H9 (cell line): ENCODE measurements around the gene ARID4A. TPM values are rescaled to one million over a fixed set of nuclear protein-coding genes. Genes with fewer than 3 reads are reported as not detected.

Source experiments
- DNase-seq: peaks from one replicate; pipeline ENCODE4 v3.0.0-alpha.2; 2017
- H2AFZ ChIP-seq: one replicate; pipeline ENCODE4 v1.6.1; 2013; ENCODE audit warnings: mild to moderate bottlenecking, low read length, control low read depth, moderate library complexity
- H2AK5ac ChIP-seq: 2 replicates; pipeline ENCODE4 v1.6.1; 2013; ENCODE audit warnings: low read length, control low read depth, mixed read lengths; ENCODE audit not compliant: insufficient read length
- H2BK120ac ChIP-seq: one replicate; pipeline ENCODE4 v1.6.1; 2013; ENCODE audit warnings: low read depth, mild to moderate bottlenecking, low read length, control low read depth, inconsistent platforms; ENCODE audit not compliant: poor library complexity, severe bottlenecking
- H2BK12ac ChIP-seq: 2 replicates; pipeline ENCODE4 v1.6.1; 2013; ENCODE audit warnings: low read length, control low read depth, mixed read lengths, low read depth; ENCODE audit not compliant: insufficient read length
- H2BK15ac ChIP-seq: 2 replicates; pipeline ENCODE4 v1.6.1; 2013; ENCODE audit warnings: low read depth, low read length, control low read depth
- H2BK20ac ChIP-seq: one replicate; pipeline ENCODE4 v1.6.1; 2013; ENCODE audit warnings: low read depth, mild to moderate bottlenecking, low read length, control low read depth, inconsistent platforms; ENCODE audit not compliant: poor library complexity, severe bottlenecking
- H2BK5ac ChIP-seq: 2 replicates; pipeline ENCODE4 v1.6.1; 2013; ENCODE audit warnings: low read length, control low read depth, mixed read lengths; ENCODE audit not compliant: insufficient read length
- H3K14ac ChIP-seq: 2 replicates; pipeline ENCODE4 v1.6.1; 2013; ENCODE audit warnings: low read length, control low read depth; ENCODE audit not compliant: insufficient read depth
- H3K18ac ChIP-seq: 2 replicates; pipeline ENCODE4 v1.6.1; 2013; ENCODE audit warnings: low read depth, mild to moderate bottlenecking, mixed read lengths, low read length, control low read depth; ENCODE audit not compliant: insufficient read length
- H3K23ac ChIP-seq: 2 replicates; pipeline ENCODE4 v1.6.1; 2013; ENCODE audit warnings: low read length, control low read depth, mixed read lengths, low read depth; ENCODE audit not compliant: insufficient read length
- H3K23me2 ChIP-seq: 2 replicates; pipeline ENCODE4 v1.6.1; 2013; ENCODE audit warnings: low read depth, mild to moderate bottlenecking, mixed read lengths, low read length, control low read depth; ENCODE audit not compliant: insufficient read length, poor library complexity, severe bottlenecking
- H3K27ac ChIP-seq: 2 replicates; pipeline ENCODE4 v1.5.1; 2013; ENCODE audit warnings: low read length, control low read depth, mixed read lengths, low read depth; ENCODE audit not compliant: insufficient read length
- H3K27me3 ChIP-seq: 2 replicates; pipeline ENCODE4 v1.6.1; 2013; ENCODE audit warnings: low read length, control low read depth, inconsistent platforms; ENCODE audit not compliant: insufficient read depth
- H3K4ac ChIP-seq: 2 replicates; pipeline ENCODE4 v1.6.1; 2013; ENCODE audit warnings: low read depth, mild to moderate bottlenecking, control low read depth, inconsistent platforms, low read length, moderate library complexity
- H3K4me1 ChIP-seq: 2 replicates; pipeline ENCODE4 v1.6.1; 2013; ENCODE audit warnings: low read length, control low read depth, inconsistent platforms; ENCODE audit not compliant: insufficient read depth
- H3K4me2 ChIP-seq: 2 replicates; pipeline ENCODE4 v1.6.1; 2013; ENCODE audit warnings: low read length, control low read depth, mixed read lengths; ENCODE audit not compliant: insufficient read length, insufficient read depth
- H3K56ac ChIP-seq: 2 replicates; pipeline ENCODE4 v1.6.1; 2013; ENCODE audit warnings: low read depth, mild to moderate bottlenecking, mixed read lengths, low read length, control low read depth; ENCODE audit not compliant: insufficient read length
- H3K79me1 ChIP-seq: 2 replicates; pipeline ENCODE4 v1.6.1; 2013; ENCODE audit warnings: low read depth, mild to moderate bottlenecking, moderate library complexity, low read length, control low read depth, inconsistent platforms; ENCODE audit not compliant: insufficient read depth, poor library complexity, severe bottlenecking
- H3K79me2 ChIP-seq: 2 replicates; pipeline ENCODE4 v1.6.1; 2013; ENCODE audit warnings: low read length, control low read depth, inconsistent platforms; ENCODE audit not compliant: insufficient read depth
- H3K9ac ChIP-seq: 2 replicates; pipeline ENCODE4 v1.6.1; 2013; ENCODE audit warnings: low read length, control low read depth, mixed read lengths; ENCODE audit not compliant: insufficient read length; ENCODE audit errors: extremely low read depth
- H3K9me3 ChIP-seq: one replicate; pipeline ENCODE4 v1.6.1; 2013; ENCODE audit warnings: low read depth, low read length, inconsistent platforms; ENCODE audit not compliant: control insufficient read depth
- H3T11ph ChIP-seq: one replicate; pipeline ENCODE4 v1.6.1; 2013; ENCODE audit warnings: mild to moderate bottlenecking, low read length, control low read depth, inconsistent platforms
- H4K20me1 ChIP-seq: one replicate; pipeline ENCODE4 v1.6.1; 2013; ENCODE audit not compliant: control insufficient read depth, insufficient read length, insufficient read depth
- H4K5ac ChIP-seq: 2 replicates; pipeline ENCODE4 v1.6.1; 2013; ENCODE audit warnings: low read depth, mild to moderate bottlenecking, mixed read lengths, low read length, control low read depth; ENCODE audit not compliant: insufficient read length
- H4K8ac ChIP-seq: replicated peaks from 2 replicates; pipeline ENCODE4 v1.6.1; 2013; ENCODE audit warnings: low read length, control low read depth, mixed read lengths, low read depth; ENCODE audit not compliant: insufficient read length
- H4K91ac ChIP-seq: 2 replicates; pipeline ENCODE4 v1.6.1; 2013; ENCODE audit warnings: low read depth, mild to moderate bottlenecking, moderate library complexity, mixed read lengths, low read length, control low read depth; ENCODE audit not compliant: insufficient read length
- H3K27ac Mint-ChIP-seq, 3 experiments: 2 replicates in 2 of 3; 3 replicates in 1 of 3; pipeline ENCODE4 v1.8.0; 2020 to 2021; ENCODE audit warnings: mixed read lengths in 3 of 3, mild to moderate bottlenecking in 1 of 3, moderate library complexity in 1 of 3
- H3K27me3 Mint-ChIP-seq: 2 replicates; pipeline ENCODE4 v1.8.0; 2021; ENCODE audit warnings: low read depth, mild to moderate bottlenecking, moderate library complexity, mixed read lengths
- H3K36me3 Mint-ChIP-seq, 3 experiments: 2 replicates in 2 of 3; 3 replicates in 1 of 3; pipeline ENCODE4 v1.8.0; 2020 to 2021; ENCODE audit warnings: low read depth in 3 of 3, mixed read lengths in 3 of 3; ENCODE audit not compliant: insufficient read depth in 1 of 3
- H3K4me1 Mint-ChIP-seq, 2 experiments: 2 replicates each; pipeline ENCODE4 v1.8.0; 2020; ENCODE audit warnings: mixed read lengths in 2 of 2
- H3K4me3 Mint-ChIP-seq, 2 experiments: 2 replicates in 1 of 2; 3 replicates in 1 of 2; pipeline ENCODE4 v1.8.0; 2020 to 2021; ENCODE audit warnings: mild to moderate bottlenecking in 2 of 2, mixed read lengths in 2 of 2, moderate library complexity in 1 of 2
- H3K9me3 Mint-ChIP-seq, 2 experiments: 2 replicates in 1 of 2; 3 replicates in 1 of 2; pipeline ENCODE4 v1.8.0; 2020; ENCODE audit warnings: mild to moderate bottlenecking in 2 of 2, mixed read lengths in 2 of 2, moderate library complexity in 1 of 2
- WGBS: extraction: QIAGEN DNeasy Blood & Tissue Kit; methylation state at CpG from one replicate; pipeline ENCODE4 v1.1.7; 2013; ENCODE audit warnings: missing lambda C conversion rate, low lambda C conversion rate, mixed read lengths; ENCODE audit not compliant: insufficient read length; ENCODE audit errors: extremely low coverage; 5-methylcytosine and 5-hydroxymethylcytosine counted together
- total RNA-seq: library from RNA; stranded (reverse); gene quantifications from 2 replicates; pipeline ENCODE4 v1.2.1, GENCODE V29; 2021
- TF ChIP-seq, protein P1 (sequence below): fragments of 200-600 bp; sonication (generic); conservative IDR thresholded peaks from 3 replicates; pipeline ENCODE4 v1.8.0; 2021; ENCODE audit warnings: antibody characterized with exemption, mild to moderate bottlenecking

ARID4A gene
- total RNA-seq, 1 experiment from 2014 or later = 13.2 TPM

GRCh38 chr14:58395812-58396788 is 97.7 kb downstream of the ARID4A start, which contains the start of gene TOMM20L:
Gene TOMM20L (plus strand): TSS chr14:58395930. CDS start chr14:58395958, 28 bp downstream.
- Histone ChIP-seq H4K91ac (no peak within 1 kb of the TSS), H3K27ac (peak within 1 kb of the TSS; percentile 15), H2BK120ac (no peak within 1 kb of the TSS), H4K8ac (no peak within 1 kb of the TSS), H3K14ac (peak within 1 kb of the TSS; percentile 99), H3K9ac (peak within 1 kb of the TSS; percentile 77), H4K20me1 (no peaks in the 10 kb centered on the region), H4K5ac (no peak within 1 kb of the TSS), H2BK12ac (no peak within 1 kb of the TSS), H3K79me1 (no peaks in the 10 kb centered on the region), H3K23me2 (peaks cover 3% of the 10 kb centered on the region), H3K18ac (peak within 1 kb of the TSS; percentile 67), H2BK15ac (no peak within 1 kb of the TSS), H3K56ac (no peak within 1 kb of the TSS), H2AK5ac (no peak within 1 kb of the TSS), H2BK5ac (no peak within 1 kb of the TSS), H3T11ph (no peak within 1 kb of the TSS), H3K4me2 (peak within 1 kb of the TSS; percentile 78), H2BK20ac (no peak within 1 kb of the TSS), H3K9me3 (no peaks in the 10 kb centered on the region), H3K23ac (no peak within 1 kb of the TSS), H3K27me3 (peaks cover 2% of the 10 kb centered on the region; the same call in 1 of the 2 replicates), H3K79me2 (no peaks in the 10 kb centered on the region), H3K4ac (no peak within 1 kb of the TSS; the same call in 1 of the 2 replicates), H2AFZ (peak within 1 kb of the TSS; percentile 52), H3K4me1 (peaks cover 2% of the 10 kb centered on the region; the same call in 1 of the 2 replicates)
- peak within 1 kb of the TSS; percentile 61 to 82 for H3K4me3 Mint-ChIP-seq
- no peaks in the 10 kb centered on the region for H3K36me3 Mint-ChIP-seq
- WGBS = no CpG with 5 or more reads among the region's 86 CpGs
- H3K9me3 Mint-ChIP-seq = no peaks in the 10 kb centered on the region
- peak; percentile 86 for DNase-seq
- H3K4me1 Mint-ChIP-seq = peaks cover 31 to 33% of the 10 kb centered on the region in 2 experiments
- peaks cover 38% of the 10 kb centered on the region for H3K27me3 Mint-ChIP-seq
- TF ChIP-seq, protein P1, sequence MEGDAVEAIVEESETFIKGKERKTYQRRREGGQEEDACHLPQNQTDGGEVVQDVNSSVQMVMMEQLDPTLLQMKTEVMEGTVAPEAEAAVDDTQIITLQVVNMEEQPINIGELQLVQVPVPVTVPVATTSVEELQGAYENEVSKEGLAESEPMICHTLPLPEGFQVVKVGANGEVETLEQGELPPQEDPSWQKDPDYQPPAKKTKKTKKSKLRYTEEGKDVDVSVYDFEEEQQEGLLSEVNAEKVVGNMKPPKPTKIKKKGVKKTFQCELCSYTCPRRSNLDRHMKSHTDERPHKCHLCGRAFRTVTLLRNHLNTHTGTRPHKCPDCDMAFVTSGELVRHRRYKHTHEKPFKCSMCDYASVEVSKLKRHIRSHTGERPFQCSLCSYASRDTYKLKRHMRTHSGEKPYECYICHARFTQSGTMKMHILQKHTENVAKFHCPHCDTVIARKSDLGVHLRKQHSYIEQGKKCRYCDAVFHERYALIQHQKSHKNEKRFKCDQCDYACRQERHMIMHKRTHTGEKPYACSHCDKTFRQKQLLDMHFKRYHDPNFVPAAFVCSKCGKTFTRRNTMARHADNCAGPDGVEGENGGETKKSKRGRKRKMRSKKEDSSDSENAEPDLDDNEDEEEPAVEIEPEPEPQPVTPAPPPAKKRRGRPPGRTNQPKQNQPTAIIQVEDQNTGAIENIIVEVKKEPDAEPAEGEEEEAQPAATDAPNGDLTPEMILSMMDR = peak; percentile 96
- H3K27ac Mint-ChIP-seq = peak within 1 kb of the TSS; percentile 23 to 94 (median 93); a peak in 5 of 7 replicates
